GM10847 (cell line): ENCODE data around the gene RTL3.

Source experiments
- POLR2A ChIP-seq: IDR thresholded peaks from 2 replicates; pipeline ENCODE4 v1.6.1; 2011; ENCODE audit not compliant: insufficient read length; ENCODE audit errors: extremely low read depth

RTL3 gene

GRCh38 chrX:78658845-78659744, at the start of gene RTL3:
RTL3 (minus strand) TSS chrX:78659328; CDS start chrX:78658420, 908 bp downstream.
- no peak for TF ChIP-seq POLR2A

GRCh38 chrX:78708816-78709215, 49.7 kb upstream of the RTL3 start:
- no peak for TF ChIP-seq POLR2A

- no peak for TF ChIP-seq POLR2A
Measured at GRCh38 chrX:78708262-78708661, 49.1 kb upstream of the RTL3 start.

- no peak for TF ChIP-seq POLR2A
Measured at GRCh38 chrX:78706071-78706470, 46.9 kb upstream of the RTL3 start.

GRCh38 chrX:78693536-78693935, 34.4 kb upstream of the RTL3 start:
- no peak for TF ChIP-seq POLR2A

GRCh38 chrX:78693012-78693411, 33.9 kb upstream of the RTL3 start:
- TF ChIP-seq POLR2A, result no peak

- no peak for TF ChIP-seq POLR2A
Measured at GRCh38 chrX:78687586-78687985, 28.5 kb upstream of the RTL3 start.

GRCh38 chrX:78673246-78673645, 14.1 kb upstream of the RTL3 start:
- TF ChIP-seq POLR2A, result no peak

GRCh38 chrX:78665342-78665741, 6.2 kb upstream of the RTL3 start:
- TF ChIP-seq POLR2A, result no peak

GRCh38 chrX:78661836-78662235, 2.7 kb upstream of the RTL3 start:
- no peak for TF ChIP-seq POLR2A

GRCh38 chrX:78659955-78660354, 827 bp upstream of the RTL3 start:
- no peak for TF ChIP-seq POLR2A

- no peak for TF ChIP-seq POLR2A
Measured at GRCh38 chrX:78658414-78658813, 714 bp downstream of the RTL3 start.

- TF ChIP-seq POLR2A, result no peak
Measured at GRCh38 chrX:78655642-78656041, 3.5 kb downstream of the RTL3 start.

- TF ChIP-seq POLR2A, result no peak
Measured at GRCh38 chrX:78653118-78653822, 5.9 kb downstream of the RTL3 start.

GRCh38 chrX:78650906-78651437, 8.2 kb downstream of the RTL3 start:
- no peak for TF ChIP-seq POLR2A

- TF ChIP-seq POLR2A, result no peak
Measured at GRCh38 chrX:78643874-78644273, 15.3 kb downstream of the RTL3 start.
